ENCODE measurements around the gene POU1F1.

DNA sequence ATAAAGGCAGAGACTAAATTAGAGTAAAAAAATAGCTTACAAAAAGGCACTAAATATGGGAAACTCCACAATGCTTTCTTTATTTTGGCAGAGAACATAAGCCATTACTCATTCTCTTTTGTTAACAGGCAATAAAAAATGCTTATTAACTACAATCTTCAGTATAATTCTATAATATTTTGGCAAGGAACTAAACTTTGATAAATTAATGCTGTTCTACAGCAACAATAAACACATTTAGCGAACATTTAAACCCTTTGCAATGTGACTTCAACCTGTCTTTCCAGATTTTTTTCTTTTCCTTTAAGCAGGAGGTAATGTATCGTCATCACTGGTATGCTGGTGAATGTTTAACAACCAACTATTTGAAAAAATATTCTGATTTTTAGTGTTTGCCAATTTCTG, 42.2 kb upstream of the POU1F1 start:
- TF ChIP-seq, protein P1, sequence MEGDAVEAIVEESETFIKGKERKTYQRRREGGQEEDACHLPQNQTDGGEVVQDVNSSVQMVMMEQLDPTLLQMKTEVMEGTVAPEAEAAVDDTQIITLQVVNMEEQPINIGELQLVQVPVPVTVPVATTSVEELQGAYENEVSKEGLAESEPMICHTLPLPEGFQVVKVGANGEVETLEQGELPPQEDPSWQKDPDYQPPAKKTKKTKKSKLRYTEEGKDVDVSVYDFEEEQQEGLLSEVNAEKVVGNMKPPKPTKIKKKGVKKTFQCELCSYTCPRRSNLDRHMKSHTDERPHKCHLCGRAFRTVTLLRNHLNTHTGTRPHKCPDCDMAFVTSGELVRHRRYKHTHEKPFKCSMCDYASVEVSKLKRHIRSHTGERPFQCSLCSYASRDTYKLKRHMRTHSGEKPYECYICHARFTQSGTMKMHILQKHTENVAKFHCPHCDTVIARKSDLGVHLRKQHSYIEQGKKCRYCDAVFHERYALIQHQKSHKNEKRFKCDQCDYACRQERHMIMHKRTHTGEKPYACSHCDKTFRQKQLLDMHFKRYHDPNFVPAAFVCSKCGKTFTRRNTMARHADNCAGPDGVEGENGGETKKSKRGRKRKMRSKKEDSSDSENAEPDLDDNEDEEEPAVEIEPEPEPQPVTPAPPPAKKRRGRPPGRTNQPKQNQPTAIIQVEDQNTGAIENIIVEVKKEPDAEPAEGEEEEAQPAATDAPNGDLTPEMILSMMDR (conservative IDR thresholded peaks at IDR 0.05 in 1 of 2, IDR thresholded peaks at IDR 0.05 in 1 of 2; ENCODE audit: extremely low read depth in 1 of 2, insufficient read depth in 1 of 2, low read depth in 1 of 2, low read length in 2 of 2) = no peak
- TF ChIP-seq EZH2 (IDR thresholded peaks at IDR 0.05; ENCODE audit: borderline replicate concordance, low read length) = no peak
